Non-pigmented ciliary epithelial cell (primary cell): ENCODE measurements around the gene ZNF280A.
A peak's percentile ranks its signal among the peaks of the same experiment; 100 is the strongest.
"Not testable (repeated sequence)": the region's sequence is repeated elsewhere in the genome, so short reads cannot be mapped to it uniquely, and the experiment has no call there.

Experiments
- DNase-seq: peaks from one replicate; pipeline ENCODE4 v3.0.0-alpha.2; 2010; ENCODE audit warnings: low read depth

ZNF280A gene

GRCh38 chr22:22468794-22469469 is 51.1 kb downstream of the ZNF280A start:
- DNase-seq: not testable (repeated sequence)

GRCh38 chr22:22467112-22467511 is 53.0 kb downstream of the ZNF280A start:
- no peak for DNase-seq

DNA sequence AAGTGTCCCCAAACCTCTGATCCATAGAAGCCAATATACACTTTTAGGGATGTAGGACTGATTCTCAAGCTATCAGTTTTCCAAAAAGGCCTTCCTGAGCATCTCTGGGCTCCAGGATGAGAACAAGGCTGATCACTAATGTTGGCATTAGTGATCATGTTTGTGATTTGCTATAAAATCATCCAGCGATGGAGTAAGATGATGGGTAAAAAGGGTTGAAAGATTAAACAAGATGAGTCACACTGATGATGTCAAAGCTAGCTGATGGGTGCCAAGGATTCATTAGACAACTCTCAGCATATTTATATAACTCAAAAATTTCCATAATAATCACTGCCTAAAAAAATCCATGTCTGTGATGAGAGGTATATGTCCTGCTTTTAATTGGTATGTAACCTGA is 54.3 kb downstream of the ZNF280A start:
- no peak for DNase-seq

GRCh38 chr22:22465094-22465602 is 54.9 kb downstream of the ZNF280A start:
- DNase-seq: no peak

DNA sequence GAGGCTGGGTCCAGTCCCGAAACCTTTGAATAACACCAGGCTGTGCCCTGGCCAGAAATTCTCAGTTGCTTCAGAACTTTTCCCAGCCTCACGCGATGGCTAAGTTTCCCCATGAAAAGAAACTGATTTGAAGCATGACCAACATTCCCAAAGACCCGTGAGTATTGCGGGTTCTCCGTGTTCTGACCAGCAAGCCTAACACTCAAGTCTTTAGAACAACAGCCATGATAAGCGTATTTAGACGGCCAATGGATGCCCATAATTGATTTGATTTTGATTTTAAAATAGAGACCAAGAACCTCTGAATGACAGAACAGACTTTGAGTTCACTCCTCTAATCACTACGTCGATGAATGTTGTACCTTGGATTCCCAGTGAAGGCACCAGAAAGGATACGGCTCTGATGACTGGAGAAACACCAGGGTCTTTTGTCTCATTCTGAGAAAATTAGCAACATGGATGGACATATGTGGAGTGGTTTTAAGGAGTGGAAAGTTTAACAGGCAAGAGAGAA is 55.5 kb downstream of the ZNF280A start:
- DNase-seq: no peak

DNA sequence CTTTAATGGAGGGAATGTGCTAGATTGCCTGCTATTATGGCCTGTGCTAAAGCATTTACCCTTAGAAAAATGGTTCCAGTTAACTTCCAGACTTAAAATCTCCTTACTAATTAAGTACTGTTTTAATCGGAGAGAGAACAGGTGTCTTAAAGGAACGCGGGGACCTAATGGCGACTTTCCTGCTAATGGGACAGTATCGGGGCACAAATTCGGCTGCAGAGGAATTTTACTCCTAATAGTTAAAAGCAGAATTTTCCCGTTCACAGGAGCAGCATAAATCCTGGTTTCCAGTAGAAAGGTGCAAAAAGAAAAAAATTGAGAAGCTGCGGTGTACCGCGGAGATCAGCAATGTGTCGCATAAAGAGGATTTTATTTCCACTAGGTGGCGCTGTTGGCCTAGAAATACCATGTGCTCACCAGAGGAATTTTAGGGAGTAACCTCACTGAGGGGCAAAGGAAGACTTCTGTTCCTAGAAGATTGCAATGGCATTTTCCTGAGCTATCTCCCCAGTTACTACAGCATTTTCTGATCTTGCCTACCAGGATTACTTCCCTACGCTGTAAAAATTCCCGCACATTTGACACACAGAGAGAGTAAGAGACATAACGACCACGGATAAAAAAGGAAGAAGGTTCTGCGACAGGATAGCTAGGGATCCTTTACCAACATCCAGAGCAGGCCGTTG is 56.1 kb downstream of the ZNF280A start:
- DNase-seq: peak; percentile 10
